ENCODE data around the gene CAPN13. TPM values are rescaled to one million over a fixed set of nuclear protein-coding genes. Genes with fewer than 3 reads are reported as not detected.

Gene CAPN13
- total and polyA plus RNA-seq, 2 donors (not counting 3 experiments of a cell fraction or from before 2014, with no cell fraction given): not detected

DNA sequence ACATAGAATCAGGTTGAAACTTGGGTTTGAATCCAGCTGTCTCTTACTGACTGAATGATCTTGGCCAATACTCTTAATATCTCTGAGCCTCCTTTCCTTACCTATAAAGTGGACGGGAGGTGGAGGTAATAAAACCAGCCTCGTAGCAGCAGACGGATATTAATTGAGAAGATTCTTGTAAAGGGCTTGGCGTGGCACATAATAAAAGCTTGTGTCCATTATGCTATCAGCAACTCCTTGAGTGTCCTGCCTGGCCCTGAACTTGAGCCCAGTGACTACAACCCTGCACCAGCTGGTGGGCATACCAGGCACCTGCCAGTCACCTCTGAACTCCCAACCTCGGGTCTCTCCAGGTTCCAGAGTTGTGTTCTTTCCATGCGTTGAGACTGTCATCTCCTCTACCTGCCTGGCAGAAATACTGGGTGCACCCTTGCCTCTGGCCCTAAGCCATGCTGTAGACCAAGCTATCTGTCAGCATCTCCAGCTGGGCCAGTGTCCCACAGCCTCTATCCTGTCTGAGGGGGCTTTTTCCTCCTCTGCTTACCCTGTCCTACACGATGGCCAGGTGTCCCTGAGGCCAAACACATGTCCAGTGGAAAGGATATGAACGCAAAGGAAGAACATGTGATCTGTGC, 9.7 kb downstream of the CAPN13 start:
- Histone ChIP-seq H3K27me3 (ENCODE audit: control insufficient read depth in 2 of 2, insufficient read depth in 2 of 2, low read length in 2 of 2) (no peaks in the 10 kb centered on the region), H3K9ac (replicated peaks; ENCODE audit: extremely low read depth, insufficient read depth, low read length) (no peak overlapping the region), H3K4me1 (ENCODE audit: control insufficient read depth, extremely low read depth, insufficient read depth, low read length) (no peaks in the 10 kb centered on the region), H3K9me3 (replicated peaks; ENCODE audit: control insufficient read depth, insufficient read depth, low read length) (peaks cover under 1% of the 10 kb centered on the region), H3K27ac (ENCODE audit: insufficient read depth, low read depth, low read length) (no peak overlapping the region), H4K20me1 (replicated peaks; ENCODE audit: control insufficient read depth, extremely low read depth, insufficient read depth, low read length) (no peaks in the 10 kb centered on the region), H3K36me3 (ENCODE audit: control insufficient read depth in 2 of 2, extremely low read depth in 1 of 2, insufficient read depth in 2 of 2, low read length in 2 of 2) (no peaks in the 10 kb centered on the region), H3K9me1 (replicated peaks; ENCODE audit: control insufficient read depth, extremely low read depth, insufficient read depth, low read length) (no peaks in the 10 kb centered on the region), H3K4me2 (ENCODE audit: insufficient read depth, low read length) (no peak overlapping the region), H2AFZ (ENCODE audit: low read depth, low read length) (no peak overlapping the region), H3K4me3 (replicated peaks in 1 of 3; ENCODE audit: insufficient read depth in 1 of 3, low read depth in 1 of 3, low read length in 3 of 3) (no peak overlapping the region), H3K79me2 (ENCODE audit: control insufficient read depth, insufficient read depth, low read length) (no peaks in the 10 kb centered on the region)
- TF ChIP-seq, protein P1, sequence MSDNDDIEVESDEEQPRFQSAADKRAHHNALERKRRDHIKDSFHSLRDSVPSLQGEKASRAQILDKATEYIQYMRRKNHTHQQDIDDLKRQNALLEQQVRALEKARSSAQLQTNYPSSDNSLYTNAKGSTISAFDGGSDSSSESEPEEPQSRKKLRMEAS (IDR thresholded peaks at IDR 0.05; ENCODE audit: insufficient read depth, insufficient read length): no peak
- TF ChIP-seq EZH2 (IDR thresholded peaks at IDR 0.05; ENCODE audit: borderline replicate concordance, low read depth, low read length, severe bottlenecking): no peak
- ChIA-PET POLR2A (no interaction called here), CTCF (no interaction called here)
- dilution Hi-C loops (cut with MboI; ENCODE audit: extremely low pct_ligation_motif_present, low sequenced_read_pairs): no loop called here
- intact Hi-C loops (cut with micrococcal nuclease): no loop called here
- DNase-seq (ENCODE audit: low read depth, low spot score) (no peak), FAIRE-seq (no peak)
- BruUV-seq (replicated peaks): no TSS peak

DNA sequence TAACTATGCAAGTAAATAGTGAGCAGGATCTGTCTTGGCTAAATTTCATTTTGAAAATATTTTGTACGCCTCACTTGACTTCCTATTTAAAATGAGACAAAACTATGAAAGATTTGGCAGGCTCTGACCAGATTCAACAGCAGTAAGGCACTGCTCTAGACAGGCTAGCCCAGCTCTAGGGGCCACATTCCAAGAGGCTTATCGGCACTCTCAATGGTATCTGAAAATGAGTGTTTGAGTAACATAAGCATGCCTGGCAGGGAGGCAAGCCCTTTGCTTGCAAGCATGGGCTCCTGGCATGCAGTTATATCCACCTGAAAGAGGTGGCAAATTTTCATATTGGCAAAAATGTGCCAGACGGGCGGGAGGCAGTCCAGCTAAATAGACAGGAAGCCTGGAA, 10.5 kb downstream of the CAPN13 start:
- no peak overlapping the region for H3K4me3 ChIP-seq (replicated peaks in 1 of 3; ENCODE audit: insufficient read depth in 1 of 3, low read depth in 1 of 3, low read length in 3 of 3)
- dilution Hi-C loops (cut with MboI; ENCODE audit: extremely low pct_ligation_motif_present, low sequenced_read_pairs): no loop called here
- ChIA-PET POLR2A (no interaction called here), CTCF (no interaction called here)
- TF ChIP-seq JUN (IDR thresholded peaks at IDR 0.05; ENCODE audit: borderline replicate concordance, insufficient read depth, insufficient read length, low read depth) (no peak), POLR2A (IDR thresholded peaks at IDR 0.05; ENCODE audit: low read depth, low read length) (no peak), FOS (IDR thresholded peaks at IDR 0.05; ENCODE audit: borderline replicate concordance, insufficient read depth, low read length) (no peak), EZH2 (IDR thresholded peaks at IDR 0.05; ENCODE audit: borderline replicate concordance, low read depth, low read length, severe bottlenecking) (no peak), POLR2AphosphoS5 (IDR thresholded peaks at IDR 0.05; ENCODE audit: insufficient read depth, low read depth, low read length) (no peak), MYC (IDR thresholded peaks at IDR 0.05; ENCODE audit: low read depth, low read length) (no peak), GATA2 (IDR thresholded peaks at IDR 0.05; ENCODE audit: insufficient read depth, insufficient read length, low read depth, low read length) (no peak)
- TF ChIP-seq, protein P1 (IDR thresholded peaks at IDR 0.05; ENCODE audit: insufficient read depth, insufficient read length): no peak
- TF ChIP-seq, protein P2, sequence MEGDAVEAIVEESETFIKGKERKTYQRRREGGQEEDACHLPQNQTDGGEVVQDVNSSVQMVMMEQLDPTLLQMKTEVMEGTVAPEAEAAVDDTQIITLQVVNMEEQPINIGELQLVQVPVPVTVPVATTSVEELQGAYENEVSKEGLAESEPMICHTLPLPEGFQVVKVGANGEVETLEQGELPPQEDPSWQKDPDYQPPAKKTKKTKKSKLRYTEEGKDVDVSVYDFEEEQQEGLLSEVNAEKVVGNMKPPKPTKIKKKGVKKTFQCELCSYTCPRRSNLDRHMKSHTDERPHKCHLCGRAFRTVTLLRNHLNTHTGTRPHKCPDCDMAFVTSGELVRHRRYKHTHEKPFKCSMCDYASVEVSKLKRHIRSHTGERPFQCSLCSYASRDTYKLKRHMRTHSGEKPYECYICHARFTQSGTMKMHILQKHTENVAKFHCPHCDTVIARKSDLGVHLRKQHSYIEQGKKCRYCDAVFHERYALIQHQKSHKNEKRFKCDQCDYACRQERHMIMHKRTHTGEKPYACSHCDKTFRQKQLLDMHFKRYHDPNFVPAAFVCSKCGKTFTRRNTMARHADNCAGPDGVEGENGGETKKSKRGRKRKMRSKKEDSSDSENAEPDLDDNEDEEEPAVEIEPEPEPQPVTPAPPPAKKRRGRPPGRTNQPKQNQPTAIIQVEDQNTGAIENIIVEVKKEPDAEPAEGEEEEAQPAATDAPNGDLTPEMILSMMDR (IDR thresholded peaks at IDR 0.05; ENCODE audit: extremely low read depth in 1 of 2, insufficient read depth in 1 of 2, low read depth in 1 of 2, low read length in 2 of 2): no peak
- FAIRE-seq: no peak
- H3K9me1 ChIP-seq (replicated peaks; ENCODE audit: control insufficient read depth, extremely low read depth, insufficient read depth, low read length): no peaks in the 10 kb centered on the region
- no peaks in the 10 kb centered on the region for H3K4me1 ChIP-seq (ENCODE audit: control insufficient read depth, extremely low read depth, insufficient read depth, low read length)
- no peaks in the 10 kb centered on the region for H3K36me3 ChIP-seq (ENCODE audit: control insufficient read depth in 2 of 2, extremely low read depth in 1 of 2, insufficient read depth in 2 of 2, low read length in 2 of 2)
- no peak overlapping the region for H3K9ac ChIP-seq (replicated peaks; ENCODE audit: extremely low read depth, insufficient read depth, low read length)
- intact Hi-C loops (cut with micrococcal nuclease): no loop called here
- H3K4me2 ChIP-seq (ENCODE audit: insufficient read depth, low read length): no peak overlapping the region
- H3K27me3 ChIP-seq (ENCODE audit: control insufficient read depth in 2 of 2, insufficient read depth in 2 of 2, low read length in 2 of 2): no peaks in the 10 kb centered on the region
- H3K9me3 ChIP-seq (replicated peaks; ENCODE audit: control insufficient read depth, insufficient read depth, low read length): no peaks in the 10 kb centered on the region
- no peak overlapping the region for H3K27ac ChIP-seq (ENCODE audit: insufficient read depth, low read depth, low read length)
- BruUV-seq (replicated peaks): no TSS peak
- H3K79me2 ChIP-seq (ENCODE audit: control insufficient read depth, insufficient read depth, low read length): no peaks in the 10 kb centered on the region
- H4K20me1 ChIP-seq (replicated peaks; ENCODE audit: control insufficient read depth, extremely low read depth, insufficient read depth, low read length): no peaks in the 10 kb centered on the region
- DNase-seq (ENCODE audit: low read depth, low spot score): no peak
- H2AFZ ChIP-seq (ENCODE audit: low read depth, low read length): no peak overlapping the region

Data from endothelial cell of umbilical vein (primary cell).